Caki2 (cell line): ENCODE data around the gene CCDC141. TPM values are rescaled to one million over a fixed set of nuclear protein-coding genes. Genes with fewer than 3 reads are reported as not detected.
"Not testable (repeated sequence)": the region's sequence is repeated elsewhere in the genome, so short reads cannot be mapped to it uniquely, and the experiment has no call there.

ENCODE experiments used
- DNase-seq: peaks from one replicate; pipeline ENCODE4 v3.0.0-alpha.2; 2015; ENCODE audit warnings: low read depth
- in situ Hi-C: cut with HindIII; loops from 2 replicates; pipeline ENCODE4 v1.10.0; 2016; ENCODE audit warnings: low sequenced_read_pairs, low pct_unique_long_range_greater_than_20kb, mixed read lengths
- total RNA-seq: library from RNA; depleted of rRNA; stranded (reverse); fragments of >200 nt; shearing (Covaris generic); gene quantifications from 2 replicates; pipeline ENCODE4 v1.2.3, GENCODE V29; 2014; ENCODE audit warnings: low replicate concordance

Gene CCDC141
- total RNA-seq, 1 experiment from 2014 or later: not detected

DNA sequence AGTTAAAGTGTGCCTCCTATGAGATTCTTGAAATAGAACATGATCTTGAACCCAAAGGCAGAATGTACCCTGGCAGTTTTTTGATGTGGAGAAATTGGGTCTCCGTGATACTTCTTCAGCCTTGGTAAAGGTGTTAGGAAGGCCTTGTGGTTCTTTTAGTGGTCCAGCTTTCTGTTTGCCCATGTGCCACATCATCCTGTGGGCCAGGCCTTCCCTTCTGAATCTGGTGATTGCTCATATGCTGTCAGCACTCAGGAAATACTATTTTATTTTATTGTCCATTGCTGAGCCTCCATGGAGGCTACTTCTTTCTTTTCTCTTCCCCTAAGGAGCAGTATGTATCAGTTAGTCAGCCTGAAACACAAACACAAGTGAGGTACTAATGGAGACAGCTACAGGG, 52.9 kb downstream of the CCDC141 start:
- DNase-seq: no peak
- in situ Hi-C loops: no loop called here

DNA sequence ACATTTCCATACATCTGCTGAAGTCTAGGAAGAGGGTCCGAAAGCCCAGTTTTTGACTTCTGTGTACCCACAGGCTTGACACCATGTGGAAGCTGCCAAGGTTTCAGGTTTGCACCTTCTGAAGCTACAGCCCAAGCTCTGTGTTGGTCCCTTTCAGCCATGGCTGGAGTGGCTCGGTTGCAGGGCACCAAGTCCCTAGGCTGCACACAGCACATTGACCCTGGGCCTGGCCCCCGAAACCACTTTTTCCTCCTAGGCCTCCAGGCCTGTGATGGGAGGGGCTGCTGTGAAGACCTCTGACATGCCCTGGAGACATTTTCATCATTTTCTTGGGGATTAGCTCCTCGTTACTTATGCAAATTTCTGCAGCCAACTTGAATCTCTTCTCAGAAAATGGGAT, 55.7 kb downstream of the CCDC141 start:
- in situ Hi-C loops: no loop called here
- no peak for DNase-seq

DNA sequence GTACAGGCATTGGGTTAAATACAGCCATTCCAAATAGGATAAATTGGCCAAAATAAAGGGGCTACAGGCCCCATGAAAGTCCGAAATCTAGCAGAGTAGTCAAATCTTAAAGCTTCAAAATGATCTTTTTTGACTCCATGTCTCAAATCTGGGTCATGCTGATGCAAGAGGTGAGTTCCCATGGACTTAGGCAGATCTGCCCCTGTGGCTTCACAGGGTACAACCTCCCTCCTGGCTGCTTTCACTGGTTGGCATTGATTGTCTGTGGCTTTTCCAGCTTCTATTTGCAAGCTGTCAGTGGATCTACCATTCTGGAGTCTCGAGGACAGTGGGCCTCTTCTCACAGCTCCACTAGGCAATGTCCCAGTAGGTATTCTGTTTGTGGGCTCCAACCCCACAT, 56.1 kb downstream of the CCDC141 start:
- in situ Hi-C loops: no loop called here
- no peak for DNase-seq

DNA sequence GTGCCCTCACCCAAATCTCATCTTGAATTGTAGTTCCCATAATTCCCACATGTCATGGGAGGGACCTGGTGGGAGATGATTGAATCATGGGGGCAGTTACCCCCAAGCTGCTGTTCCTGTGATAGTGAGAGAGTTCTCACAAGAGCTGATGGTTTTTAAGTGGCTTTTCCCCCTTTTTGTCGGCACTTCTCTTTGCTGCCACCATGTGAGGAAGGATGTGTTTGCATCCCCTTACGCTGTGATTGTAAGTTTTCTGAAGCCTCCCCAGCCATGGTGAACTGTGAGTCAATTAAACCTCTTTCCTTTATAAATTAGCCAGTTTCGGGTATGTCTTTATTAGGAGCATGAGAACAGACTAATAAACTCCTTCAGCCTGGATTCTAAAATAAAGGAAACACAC, 57.2 kb downstream of the CCDC141 start:
- in situ Hi-C loops, DNase-seq: not testable (repeated sequence)

DNA sequence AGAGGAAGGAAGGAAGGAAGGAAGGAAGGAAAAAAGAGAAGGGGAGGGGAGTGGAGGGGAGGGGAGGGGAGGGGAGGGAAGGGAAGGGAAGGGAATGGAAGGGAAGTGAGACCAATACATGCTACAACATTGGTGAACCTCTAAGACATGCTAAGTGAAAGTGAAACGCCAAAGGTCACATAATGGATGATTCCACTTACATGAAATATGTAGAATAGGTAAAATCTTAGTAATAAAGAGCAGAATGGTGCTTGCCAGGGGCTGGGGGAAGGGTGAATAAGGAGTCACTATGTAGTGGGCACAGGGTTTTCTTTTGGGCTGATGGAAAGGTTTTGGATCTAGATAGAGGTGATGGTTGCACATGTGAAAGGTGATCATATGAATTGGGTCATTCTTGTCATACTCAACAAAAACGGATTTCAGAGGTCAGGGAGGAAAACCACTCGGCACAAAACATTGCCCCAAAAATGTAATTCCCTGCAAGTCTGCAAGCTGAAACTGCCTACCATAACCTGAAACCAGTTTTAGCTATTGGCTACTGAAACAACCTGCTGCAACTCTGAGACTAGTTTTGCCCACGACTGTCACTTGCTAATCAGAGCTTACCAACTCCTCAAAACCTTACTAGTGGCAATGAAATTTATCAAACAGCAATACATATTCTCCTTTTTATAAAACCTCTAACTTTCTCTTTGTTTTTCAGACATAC, 59.2 kb downstream of the CCDC141 start:
- no peak for DNase-seq
- in situ Hi-C loops: no loop called here

DNA sequence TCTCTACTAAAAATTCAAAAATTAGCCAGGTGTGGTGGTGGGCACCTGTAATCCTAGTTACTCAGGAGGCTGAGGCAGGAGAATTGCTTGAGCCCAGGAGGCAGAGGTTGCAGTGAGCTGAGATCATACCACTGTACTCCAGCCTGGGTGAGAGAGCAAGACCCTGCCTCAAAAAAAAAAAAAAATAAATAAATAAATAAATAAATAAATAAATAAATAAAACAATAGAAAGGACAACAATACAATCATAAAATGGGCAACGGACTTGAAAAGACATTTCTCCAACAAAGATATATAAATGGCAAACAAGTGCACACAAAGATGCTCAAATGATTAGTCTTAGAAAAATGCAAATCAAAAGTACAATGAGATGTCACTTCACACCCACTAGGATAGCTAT, 60.5 kb downstream of the CCDC141 start:
- DNase-seq, in situ Hi-C loops: not testable (repeated sequence)

DNA sequence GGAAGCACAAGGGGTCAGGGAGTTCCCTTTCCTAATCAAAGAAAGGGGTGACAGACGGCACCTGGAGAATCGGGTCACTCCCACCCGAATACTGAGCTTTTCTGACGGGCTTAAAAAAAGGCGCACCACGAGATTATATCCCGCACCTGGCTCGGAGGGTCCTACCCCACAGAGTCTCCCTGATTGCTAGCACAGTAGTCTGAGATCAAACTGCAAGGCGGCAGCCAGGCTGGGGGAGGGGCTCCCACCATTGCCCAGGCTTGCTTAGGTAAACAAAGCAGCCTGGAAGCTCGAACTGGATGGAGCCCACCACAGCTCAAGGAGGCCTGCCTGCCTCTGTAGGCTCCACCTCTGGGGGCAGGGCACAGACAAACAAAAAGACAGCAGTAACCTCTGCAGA, 67.3 kb downstream of the CCDC141 start:
- in situ Hi-C loops, DNase-seq: not testable (repeated sequence)

DNA sequence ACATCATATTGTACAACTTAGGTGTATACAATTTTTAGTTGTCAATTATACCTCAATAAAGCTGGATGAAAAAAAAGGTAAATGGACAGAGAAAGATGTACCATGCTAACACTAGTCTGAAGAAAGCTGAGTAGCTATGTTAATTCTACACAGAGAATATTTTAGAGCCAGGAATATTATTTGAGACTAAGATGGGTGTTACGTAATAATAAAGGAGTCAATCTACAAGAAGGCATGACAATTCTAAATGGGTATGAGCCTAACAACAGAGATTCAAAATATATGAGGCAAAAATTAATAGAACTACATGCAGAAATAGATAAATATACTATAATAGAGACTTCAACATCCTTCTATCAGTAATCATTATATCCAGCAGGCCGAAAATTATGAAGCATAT, 69.1 kb downstream of the CCDC141 start:
- no peak for DNase-seq
- in situ Hi-C loops: no loop called here

DNA sequence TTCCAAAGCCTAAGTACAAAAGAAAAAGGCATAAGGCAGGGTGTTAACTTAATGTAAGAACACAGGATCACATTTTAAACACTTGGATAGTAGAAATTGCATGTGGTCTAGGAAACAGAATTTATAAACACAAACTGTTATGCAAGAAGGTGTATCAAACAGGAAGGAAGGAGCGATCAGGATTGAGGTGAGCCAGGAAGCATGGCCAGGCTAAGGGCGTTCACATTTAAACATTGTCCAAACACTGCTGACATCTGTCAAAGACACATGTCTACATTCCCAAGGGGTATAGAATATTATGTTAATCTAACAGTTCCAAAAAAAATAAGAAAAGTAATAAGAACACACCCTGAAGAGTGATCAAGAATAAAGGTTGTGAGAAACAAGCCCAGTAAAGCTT, 71.3 kb downstream of the CCDC141 start:
- in situ Hi-C loops: no loop called here

DNA sequence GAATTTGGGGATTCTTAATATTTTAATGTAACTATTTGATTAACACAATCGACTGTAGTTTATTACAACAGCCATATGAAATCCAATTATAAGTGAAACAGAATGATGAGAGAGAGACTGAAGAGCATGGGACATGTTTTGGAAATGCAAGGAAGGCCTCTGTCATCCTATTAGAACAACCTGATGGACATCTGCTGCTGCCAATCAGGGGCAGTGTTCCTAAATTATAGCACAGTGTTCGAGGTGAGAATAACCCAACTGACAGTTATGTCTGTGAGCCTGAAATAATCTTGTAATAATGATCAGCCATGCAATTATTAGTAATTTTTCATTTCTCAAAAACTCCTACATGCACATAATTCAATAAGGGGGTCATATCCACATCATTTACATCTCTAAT, 73.6 kb downstream of the CCDC141 start:
- in situ Hi-C loops: no loop called here
- no peak for DNase-seq

More for the DNA sequence above, 71.3 kb downstream of the CCDC141 start:
- no peak for DNase-seq

DNA sequence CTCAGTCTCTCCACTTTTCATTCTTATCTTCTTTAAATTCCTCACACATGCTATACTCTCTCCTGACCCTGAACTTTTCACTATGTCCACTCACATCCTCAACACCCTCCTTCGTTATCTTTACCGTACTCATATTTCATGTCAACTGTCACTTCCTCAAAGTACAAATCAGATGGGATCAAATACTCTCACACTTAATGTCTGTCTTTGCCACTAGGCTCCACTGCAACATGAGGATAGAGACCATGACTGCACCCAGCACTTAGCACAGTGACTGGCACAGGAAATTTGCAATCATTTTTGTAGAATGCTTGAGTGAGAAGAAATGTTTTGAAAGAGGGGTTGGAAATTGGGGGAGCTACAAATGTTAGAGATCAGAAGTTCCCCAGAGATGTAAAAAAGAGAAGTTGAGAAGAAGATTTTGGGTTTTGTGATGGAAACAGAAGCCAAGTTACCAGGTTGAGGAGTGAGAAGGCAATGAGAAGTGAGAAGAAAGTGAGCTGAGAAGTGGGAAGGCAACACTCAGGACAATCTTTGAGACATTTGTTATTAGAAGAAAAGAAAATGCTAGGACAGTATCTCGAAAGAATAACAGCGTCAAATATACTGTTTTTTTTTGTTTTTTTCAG, 87.0 kb downstream of the CCDC141 start:
- in situ Hi-C loops: no loop called here
- DNase-seq: no peak

DNA sequence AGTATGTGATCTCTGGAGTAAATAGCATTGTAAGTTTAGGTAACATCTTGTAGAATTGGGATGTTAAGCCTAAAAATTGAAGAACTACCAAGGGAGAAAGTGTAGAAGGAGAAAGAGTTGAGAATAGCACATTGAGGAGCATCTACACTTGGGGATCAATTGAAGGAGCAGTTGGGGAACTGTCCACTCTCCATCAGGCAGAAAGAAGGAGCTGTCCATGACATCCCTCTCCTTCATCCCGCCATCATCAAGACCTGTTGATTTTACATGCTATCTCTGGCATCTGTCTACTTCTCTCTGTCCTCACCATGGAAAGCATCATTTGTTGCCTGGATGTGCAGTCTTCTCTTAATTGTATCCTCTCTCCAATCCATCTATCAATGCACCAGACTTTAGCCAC, 87.8 kb downstream of the CCDC141 start:
- no peak for DNase-seq
- in situ Hi-C loops: no loop called here

DNA sequence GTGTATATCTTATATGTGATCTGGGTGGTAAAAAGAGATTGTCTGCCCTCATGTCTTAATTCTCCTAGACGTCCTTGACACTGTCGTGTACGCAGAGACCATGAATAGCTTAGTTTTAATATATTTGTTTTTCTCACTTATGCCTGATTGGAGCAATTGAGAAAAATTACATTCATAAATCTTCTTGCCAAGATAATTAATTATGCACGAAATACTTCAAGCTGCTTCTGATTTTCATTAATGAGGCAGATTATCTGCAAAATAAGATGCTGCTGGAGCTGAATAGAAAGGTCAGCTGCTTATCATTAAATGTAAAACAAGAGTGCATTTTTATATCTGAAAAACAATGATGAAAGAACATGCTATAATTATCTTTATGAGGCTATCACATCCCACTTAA, 95.9 kb downstream of the CCDC141 start:
- in situ Hi-C loops: no loop called here
- no peak for DNase-seq

DNA sequence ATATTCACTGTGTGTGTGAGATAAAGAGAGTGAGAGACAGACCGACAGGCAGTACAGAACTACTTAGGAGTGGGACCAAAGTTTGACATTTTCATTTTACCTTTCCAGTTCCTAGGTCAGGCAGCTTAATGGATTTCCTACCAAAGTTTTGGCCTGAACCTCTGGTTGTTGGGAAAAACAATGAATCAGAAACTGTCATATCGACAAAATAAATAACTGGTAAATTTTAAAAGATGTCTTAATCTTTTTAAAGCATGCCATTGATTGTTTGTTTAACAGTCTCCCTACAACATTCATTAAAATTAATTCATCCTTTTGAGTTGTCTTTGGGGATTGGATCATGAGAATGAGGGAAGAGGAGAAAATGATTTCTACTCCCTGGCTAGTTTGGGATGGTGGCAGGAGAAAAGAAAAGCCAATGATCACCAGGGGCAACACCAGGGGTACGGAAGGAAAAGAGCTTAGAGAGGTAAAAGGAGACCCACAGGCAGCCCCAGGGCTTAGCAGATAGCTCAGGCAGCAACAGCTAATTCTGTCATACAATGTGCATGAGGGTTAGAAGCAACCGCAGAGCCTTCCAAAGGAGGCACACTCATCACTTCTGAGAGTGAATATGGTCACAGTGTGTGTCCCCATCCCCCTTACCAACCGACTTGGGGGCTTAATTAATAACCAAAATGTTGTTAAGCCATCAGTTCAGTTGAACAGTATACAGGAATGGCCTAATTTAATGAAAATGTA, 98.5 kb downstream of the CCDC141 start:
- in situ Hi-C loops: no loop called here
- no peak for DNase-seq

DNA sequence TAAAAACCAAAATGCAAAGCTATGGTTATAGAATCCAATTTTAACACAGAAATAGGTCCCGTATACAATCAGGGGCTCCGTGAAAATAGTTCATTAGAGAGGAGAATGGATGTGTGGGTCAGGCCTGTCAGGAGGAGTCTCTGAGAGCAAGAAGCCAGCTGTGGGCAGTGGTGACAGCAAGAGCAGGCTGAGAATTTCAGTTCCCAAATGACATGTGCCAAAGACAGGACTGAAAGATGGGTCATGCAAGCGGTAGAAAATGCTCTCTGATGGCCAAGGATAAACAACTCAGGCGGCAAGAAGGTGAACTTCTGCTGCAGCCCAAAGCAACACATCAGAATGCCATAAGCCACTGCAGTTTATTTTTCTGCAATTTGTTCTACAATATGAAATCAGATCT, 100.4 kb downstream of the CCDC141 start:
- no peak for DNase-seq
- in situ Hi-C loops: no loop called here

DNA sequence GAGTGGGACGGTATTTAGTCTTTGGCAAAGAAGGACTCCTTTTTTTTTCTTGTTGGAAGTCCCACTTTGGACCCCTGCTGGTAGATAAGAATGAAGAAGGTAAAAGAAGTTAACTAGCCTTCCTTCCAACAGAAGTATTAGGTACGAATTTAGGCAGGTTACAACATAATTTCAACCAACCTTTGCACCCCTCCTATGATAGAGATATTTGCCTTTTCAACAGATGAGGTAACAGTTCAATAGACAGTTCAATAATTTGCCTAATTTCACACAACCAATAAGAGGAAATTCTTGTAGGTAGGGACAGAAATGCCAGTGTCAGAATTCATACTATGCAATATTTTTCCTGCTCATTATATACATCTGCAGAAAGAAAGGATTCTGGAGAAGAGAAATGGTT, 100.8 kb downstream of the CCDC141 start:
- in situ Hi-C loops: no loop called here
- no peak for DNase-seq

DNA sequence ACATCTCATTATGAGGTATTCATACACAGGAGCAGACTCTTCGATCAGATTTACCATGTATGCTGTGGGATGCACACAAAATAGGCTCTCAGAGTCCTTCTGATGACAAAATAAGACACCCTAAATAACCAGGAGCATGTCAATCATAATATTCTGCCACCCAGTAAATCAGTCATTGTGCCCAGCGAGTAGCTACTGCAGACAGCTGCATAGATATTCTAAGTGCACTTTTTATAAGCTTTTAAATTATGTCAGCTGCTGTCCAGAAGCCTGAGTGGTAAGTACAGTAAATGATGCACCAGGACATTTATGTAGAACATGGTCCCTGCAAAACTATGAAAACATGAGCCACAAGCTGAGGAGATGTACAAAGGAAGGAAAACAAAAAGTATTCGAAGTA, 102.9 kb downstream of the CCDC141 start:
- DNase-seq: no peak
- in situ Hi-C loops: no loop called here

DNA sequence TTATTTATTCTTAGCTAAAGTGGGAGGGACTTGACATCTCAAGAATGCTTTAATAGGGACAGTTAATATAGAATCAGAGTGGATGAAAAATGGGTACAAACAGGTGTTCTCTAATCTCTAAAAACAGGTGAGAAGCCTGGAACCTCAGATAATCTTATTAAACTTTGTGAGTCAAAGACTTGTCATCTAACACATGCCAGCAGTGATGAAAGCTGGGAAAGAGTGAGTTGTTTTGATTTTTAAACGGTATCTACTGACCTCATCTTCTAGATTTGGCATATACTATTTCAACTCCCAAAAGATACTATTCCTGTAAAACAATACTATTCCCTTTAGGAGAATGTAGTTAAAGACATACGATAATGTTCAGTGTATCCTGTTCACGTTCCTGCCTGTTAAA, 103.4 kb downstream of the CCDC141 start:
- in situ Hi-C loops: no loop called here
- no peak for DNase-seq

DNA sequence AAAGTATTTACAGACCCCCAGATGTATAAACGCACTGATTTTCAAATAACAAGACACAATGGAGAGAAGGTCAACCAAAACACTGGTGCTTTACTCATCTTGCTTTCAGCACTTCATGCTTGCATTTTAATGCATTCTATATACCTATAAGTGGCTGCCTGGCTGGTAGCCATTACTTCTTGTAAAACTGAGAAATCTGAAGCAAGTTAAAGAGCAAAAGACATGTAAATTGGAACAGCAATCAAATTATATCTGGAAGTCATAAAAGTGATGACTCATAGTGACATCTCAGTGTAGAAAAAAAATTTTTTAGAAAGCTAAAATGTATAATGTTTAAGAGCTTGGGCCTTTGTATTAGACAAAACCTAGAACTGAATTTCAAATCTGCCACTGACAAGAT, 106.2 kb downstream of the CCDC141 start:
- in situ Hi-C loops: no loop called here
- DNase-seq: no peak
